GM21825 (cell line): ENCODE data around the gene ST8SIA4.

ENCODE experiments used
- ATAC-seq: cut with Tn5 transposase; IDR thresholded peaks from one replicate; pipeline ENCODE4 v1.9.1; 2021; ENCODE audit warnings: mild to moderate bottlenecking, moderate library complexity; ENCODE audit not compliant: unreplicated experiment

The ST8SIA4 gene

GRCh38 chr5:100832252-100833230 lies 70.5 kb downstream of the ST8SIA4 start:
- no peak for ATAC-seq

DNA sequence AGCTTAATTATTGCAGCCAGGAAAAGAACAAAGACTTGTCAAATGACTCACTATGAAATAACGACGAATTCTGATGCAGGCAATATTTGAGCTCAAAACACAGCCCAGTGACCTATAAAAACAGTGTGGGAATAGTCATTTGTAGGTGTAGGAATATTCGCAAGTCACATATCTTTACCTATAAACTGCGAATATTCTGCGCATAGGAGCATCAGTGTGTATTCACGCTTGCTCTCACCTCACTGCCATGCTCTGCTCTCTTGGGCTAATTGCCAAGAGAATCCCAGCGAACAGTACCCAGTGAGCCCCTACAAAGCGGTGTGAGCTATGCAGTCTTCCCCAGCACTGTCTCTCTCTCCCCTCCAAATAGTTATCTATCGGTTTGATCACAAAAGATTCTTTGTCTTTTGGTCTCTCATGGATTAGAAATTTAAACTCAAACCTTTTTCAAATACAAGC lies 74.2 kb downstream of the ST8SIA4 start:
- no peak for ATAC-seq

DNA sequence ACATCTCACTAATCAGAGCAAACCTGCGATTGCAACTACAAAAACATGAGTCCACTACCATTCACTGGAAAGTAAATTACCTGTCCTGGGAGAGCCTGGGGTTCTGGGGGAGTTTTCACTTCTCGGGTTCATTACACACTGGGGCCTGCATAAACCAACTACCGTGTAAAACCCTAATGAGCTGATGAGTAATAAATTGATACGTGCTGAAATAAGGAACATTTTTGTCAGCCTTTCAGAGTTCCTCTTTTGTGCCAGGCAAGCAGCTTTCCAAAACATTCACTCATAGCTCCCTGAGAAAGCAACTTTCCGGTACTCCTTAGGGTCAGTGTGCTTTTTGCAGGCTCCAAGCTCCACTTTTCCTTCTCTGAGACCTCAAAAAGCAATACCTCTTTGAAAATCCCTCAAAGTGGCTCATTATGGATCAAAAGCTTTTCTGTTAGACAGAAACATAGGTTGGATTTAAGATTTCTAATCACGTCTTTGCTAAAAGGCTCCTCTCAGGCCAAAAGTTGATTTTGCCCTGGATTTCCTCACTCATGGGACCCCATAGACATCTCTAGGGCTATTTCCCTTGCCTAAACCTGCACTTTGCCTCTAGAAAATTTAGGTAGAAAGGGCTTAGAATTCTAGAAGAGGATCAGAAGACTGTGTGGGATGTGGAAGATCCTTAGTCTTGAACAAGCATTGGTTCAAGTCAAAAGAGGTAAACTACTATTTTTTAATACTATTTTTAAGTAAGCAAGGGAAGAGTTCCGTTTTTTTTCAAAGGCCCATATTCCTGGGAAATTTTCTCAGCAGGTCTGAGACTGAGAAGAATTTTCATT lies 74.8 kb downstream of the ST8SIA4 start:
- peak; percentile 75 for ATAC-seq

- ATAC-seq: peak; percentile 21
Observed at GRCh38 chr5:100827481-100827889, 75.6 kb downstream of the ST8SIA4 start.

DNA sequence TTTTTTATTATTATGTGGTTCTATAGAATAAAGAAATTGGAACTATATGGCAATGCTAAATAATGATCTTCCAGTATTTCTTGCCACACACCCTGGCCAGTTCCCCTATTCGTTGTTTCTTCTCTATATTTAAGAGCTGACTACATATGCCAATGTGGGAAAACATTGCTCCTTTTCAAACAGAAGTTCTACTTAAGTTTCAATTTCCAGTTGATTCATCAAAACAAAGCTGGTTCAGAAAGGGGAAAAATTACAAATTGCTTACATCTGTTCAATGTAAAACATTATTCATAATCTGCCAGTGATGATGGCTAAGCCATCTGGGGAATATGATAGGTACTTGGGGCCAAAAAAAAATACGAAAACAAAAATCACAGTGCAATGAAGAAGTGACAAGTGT lies 76.9 kb downstream of the ST8SIA4 start:
- ATAC-seq: peak; percentile 40

DNA sequence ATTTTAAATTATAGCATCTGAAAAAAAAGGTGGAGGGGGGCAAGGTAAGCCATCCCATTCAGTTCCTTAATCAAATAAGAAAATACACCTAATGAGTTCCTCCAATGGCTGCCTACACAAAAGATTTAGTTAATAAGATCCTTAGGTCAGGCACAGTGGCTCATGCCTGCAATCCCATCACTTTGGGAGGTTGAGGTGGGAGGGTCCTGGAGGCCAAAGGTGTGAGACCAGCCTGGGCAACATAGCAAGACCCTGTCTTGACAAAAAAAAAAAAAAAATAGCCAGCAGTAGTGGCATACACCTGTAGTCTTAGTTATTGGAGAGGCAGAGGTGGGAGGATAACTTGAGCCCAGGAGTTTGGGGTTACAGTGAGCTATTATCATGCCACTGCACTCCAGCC lies 78.4 kb downstream of the ST8SIA4 start:
- no peak for ATAC-seq

GRCh38 chr5:100823812-100824211 lies 79.3 kb downstream of the ST8SIA4 start:
- no peak for ATAC-seq

- no peak for ATAC-seq
Observed at GRCh38 chr5:100821751-100822150, 81.3 kb downstream of the ST8SIA4 start.

GRCh38 chr5:100818340-100818739 lies 84.7 kb downstream of the ST8SIA4 start:
- ATAC-seq: no peak

DNA sequence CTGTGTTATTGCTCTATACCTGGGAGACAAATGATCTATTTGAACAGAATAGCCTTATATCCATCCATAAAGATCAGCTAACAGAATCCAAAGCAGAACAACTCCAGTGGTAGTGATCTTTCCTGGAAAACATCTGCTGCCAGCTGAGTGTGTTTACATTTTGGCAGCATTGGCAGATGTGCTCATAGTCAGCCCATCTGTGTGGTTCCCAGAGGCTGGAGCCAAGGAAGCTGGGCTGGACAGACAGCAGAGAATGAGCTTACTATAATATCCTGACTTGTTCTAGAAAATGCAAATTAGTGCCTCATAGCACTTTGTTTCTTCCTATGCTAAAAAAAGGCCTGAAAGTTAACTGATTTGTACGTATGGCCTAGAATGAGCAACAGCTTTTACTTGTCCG lies 99.7 kb downstream of the ST8SIA4 start:
- no peak for ATAC-seq

GRCh38 chr5:100802208-100802607 lies 100.9 kb downstream of the ST8SIA4 start:
- no peak for ATAC-seq

DNA sequence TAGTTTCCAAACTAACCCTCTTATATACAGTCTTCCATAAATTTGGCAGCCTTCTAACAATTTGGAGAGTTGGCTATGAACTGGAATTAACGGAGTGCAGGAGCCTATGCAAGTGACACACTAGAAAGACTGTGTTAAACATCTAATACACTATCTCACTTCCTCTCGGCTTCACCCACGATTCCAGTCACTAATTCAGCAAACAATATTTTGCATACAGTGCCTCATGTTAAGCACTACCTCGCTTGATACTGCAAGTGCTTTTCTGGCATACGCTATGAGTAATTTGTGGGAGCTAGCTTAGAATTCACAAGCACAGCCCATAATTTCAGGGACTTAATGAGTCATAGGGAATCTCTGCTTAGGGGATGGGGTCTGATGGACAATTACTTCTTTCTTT lies 102.5 kb downstream of the ST8SIA4 start:
- no peak for ATAC-seq

DNA sequence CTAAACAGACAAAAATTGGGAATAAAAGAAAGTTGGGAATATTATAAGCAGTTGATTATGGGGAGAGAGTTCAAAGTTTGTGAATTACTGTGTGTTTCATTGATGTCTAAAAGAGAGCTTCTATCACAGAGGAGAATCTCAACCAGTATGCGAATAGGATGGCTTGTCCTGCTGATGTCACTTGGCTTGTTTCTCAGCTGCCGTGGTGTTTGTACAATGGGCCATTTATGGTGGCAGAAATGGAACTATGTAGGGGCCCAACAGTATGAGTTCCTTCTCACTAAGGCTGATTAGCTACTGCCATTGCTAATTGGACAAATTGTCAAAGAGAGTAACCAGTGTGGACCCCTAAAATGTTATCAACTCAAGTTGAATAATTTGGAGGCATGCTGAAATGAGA lies 103.9 kb downstream of the ST8SIA4 start:
- ATAC-seq: no peak

DNA sequence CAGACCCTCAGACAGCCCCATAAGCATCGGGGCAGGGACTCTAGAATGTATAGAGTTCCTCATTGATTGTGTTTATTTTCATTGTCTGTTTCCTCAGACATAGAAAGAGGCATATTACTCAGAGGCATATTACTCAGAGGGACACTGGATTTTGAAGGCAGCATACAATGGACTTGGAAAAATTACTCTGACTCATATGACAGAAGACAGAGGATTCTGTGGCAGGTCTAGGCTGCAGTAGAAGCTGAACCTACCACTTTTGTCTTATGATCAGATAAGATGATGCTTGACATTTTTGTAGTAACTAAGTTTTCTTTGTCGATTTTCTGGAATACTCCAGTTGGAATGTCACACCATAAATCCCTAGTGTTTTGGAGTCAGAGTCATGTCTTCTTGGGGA lies 105.2 kb downstream of the ST8SIA4 start:
- no peak for ATAC-seq

GRCh38 chr5:100796851-100797250 lies 106.2 kb downstream of the ST8SIA4 start:
- ATAC-seq: no peak

GRCh38 chr5:100794844-100795243 lies 108.2 kb downstream of the ST8SIA4 start:
- no peak for ATAC-seq

DNA sequence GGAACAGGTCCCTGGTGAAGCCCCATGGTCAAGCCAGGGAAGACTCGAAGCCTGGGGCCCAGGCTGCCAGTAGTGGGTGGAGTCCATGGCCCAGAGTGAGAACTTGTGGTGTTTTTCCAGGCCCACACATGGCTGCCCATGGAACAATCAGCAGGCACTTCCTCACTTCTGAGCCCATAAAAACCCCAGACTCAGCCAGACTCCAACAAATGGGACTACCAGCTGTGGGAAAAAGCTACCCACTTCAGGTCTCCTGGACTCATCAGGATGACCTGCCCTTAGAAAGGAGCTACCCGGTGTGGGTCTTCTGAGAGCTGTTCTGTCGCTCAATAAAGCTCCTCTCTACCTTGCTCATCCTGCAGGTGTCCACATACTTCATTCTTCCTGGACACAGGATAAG lies 108.9 kb downstream of the ST8SIA4 start:
- ATAC-seq: no peak

DNA sequence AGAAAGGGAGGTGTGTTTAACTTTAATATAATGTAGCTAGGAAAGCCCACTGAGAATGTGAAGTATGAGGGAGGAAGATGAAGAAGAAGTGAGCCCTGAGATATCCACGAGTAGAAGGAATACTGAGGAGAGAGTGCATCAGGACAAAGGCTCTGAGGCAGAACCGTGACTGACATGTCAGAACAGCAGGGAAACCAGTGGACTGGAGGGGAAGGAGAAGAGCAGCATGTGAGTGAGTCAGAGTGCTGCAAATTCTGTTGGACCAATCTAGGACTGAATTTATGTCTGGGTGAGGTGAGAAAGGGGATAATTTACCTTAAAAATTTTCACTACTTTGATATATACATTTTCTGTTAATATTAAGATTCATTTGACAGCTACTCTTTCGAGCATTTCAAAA lies 110.3 kb downstream of the ST8SIA4 start:
- no peak for ATAC-seq

- no peak for ATAC-seq
Observed at GRCh38 chr5:100791391-100791790, 111.7 kb downstream of the ST8SIA4 start.

DNA sequence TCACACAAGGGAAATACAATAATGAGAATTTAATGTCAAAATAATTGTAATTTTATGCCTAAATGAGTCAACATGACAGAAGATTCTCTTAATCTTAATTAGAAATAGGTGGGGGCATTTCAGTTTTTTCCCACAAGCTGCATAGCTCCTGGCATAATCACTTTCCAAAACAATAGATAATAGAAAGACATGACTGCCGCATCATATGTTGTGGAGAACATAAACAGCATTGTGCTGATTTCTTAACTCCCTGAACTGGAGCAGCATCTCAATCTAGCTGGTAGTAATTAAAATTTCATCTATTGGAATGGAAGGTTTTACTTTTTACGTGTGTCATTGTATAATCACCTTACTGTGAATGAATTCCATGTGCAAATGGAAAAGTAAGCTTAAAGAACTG lies 112.1 kb downstream of the ST8SIA4 start:
- no peak for ATAC-seq

- no peak for ATAC-seq
Observed at GRCh38 chr5:100790170-100790665, 112.9 kb downstream of the ST8SIA4 start.
